ENCODE measurements around the gene ERC2.

DNA sequence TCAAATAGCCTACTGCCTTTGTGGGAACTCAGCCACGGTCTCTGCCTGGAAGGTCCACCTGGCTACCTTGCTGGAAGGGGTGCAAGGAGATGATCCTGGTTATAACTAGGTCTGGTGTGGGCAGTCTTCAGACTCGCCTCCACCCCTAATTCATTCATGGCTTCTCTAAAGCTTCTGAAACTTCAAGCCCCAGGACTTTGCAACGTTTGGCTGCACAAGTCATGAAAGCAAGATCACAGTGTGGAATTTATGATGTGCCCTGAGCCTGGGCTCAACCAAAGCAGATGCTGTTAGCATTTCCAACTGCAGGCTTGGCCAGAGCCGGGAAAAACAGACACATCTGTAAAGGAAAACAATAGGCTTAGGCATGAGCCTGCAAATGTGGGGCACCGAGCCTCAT lies 780.7 kb downstream of the ERC2 start:
- TF ChIP-seq PPARA (CRISPR knock-in tag; IDR thresholded peaks at IDR 0.05; ENCODE audit: borderline replicate concordance) (no peak), RARB (CRISPR knock-in tag; IDR thresholded peaks at IDR 0.05) (no peak), SNAI2 (CRISPR knock-in tag; IDR thresholded peaks at IDR 0.05) (no peak)
- TF ChIP-seq, protein P1, sequence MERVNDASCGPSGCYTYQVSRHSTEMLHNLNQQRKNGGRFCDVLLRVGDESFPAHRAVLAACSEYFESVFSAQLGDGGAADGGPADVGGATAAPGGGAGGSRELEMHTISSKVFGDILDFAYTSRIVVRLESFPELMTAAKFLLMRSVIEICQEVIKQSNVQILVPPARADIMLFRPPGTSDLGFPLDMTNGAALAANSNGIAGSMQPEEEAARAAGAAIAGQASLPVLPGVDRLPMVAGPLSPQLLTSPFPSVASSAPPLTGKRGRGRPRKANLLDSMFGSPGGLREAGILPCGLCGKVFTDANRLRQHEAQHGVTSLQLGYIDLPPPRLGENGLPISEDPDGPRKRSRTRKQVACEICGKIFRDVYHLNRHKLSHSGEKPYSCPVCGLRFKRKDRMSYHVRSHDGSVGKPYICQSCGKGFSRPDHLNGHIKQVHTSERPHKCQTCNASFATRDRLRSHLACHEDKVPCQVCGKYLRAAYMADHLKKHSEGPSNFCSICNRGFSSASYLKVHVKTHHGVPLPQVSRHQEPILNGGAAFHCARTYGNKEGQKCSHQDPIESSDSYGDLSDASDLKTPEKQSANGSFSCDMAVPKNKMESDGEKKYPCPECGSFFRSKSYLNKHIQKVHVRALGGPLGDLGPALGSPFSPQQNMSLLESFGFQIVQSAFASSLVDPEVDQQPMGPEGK (CRISPR knock-in tag; IDR thresholded peaks at IDR 0.05; ENCODE audit: borderline replicate concordance) = no peak

All from SK-N-SH treated with all-trans-retinoic acid at 6 μM for 48 hours (cell line).